Cardiac muscle cell (in vitro differentiated cells and primary cell): ENCODE results near the gene PARD3. TPM values are rescaled to one million over a fixed set of nuclear protein-coding genes. Genes with fewer than 3 reads are reported as not detected.
A peak's percentile ranks its signal among the peaks of the same experiment; 100 is the strongest.

ENCODE experiments used
- DNase-seq, 2 donors: peaks; one replicate each; pipeline versions ENCODE4 v3.0.0 to v3.0.0-alpha.2; 2010 to 2017; ENCODE audit warnings: low read depth in 1 of 2, low spot score in 1 of 2
- H3K27ac ChIP-seq: fragments of 200-600 bp; sonication (generic); 2 replicates; pipeline ENCODE4 v1.5.1; 2016
- H3K27me3 ChIP-seq: fragments of 200-600 bp; sonication (generic); 2 replicates; pipeline ENCODE4 v1.6.0; 2016; ENCODE audit warnings: control low read depth
- H3K36me3 ChIP-seq: fragments of 200-600 bp; sonication (generic); 2 replicates; pipeline ENCODE4 v1.5.1; 2016; ENCODE audit warnings: control low read depth
- H3K4me1 ChIP-seq: fragments of 200-600 bp; sonication (generic); 2 replicates; pipeline ENCODE4 v1.8.1; 2017; ENCODE audit warnings: low read depth, mild to moderate bottlenecking, mixed run types
- H3K4me3 ChIP-seq: fragments of 200-600 bp; sonication (generic); 2 replicates; pipeline ENCODE4 v1.5.1; 2016; ENCODE audit warnings: mild to moderate bottlenecking
- H3K9me3 ChIP-seq: fragments of 200-600 bp; sonication (generic); 2 replicates; pipeline ENCODE4 v1.5.1; 2017; ENCODE audit warnings: low read depth, mild to moderate bottlenecking, control low read depth
- CTCF ChIP-seq: IDR thresholded peaks from 2 replicates; pipeline ENCODE4 v1.5.1; 2012; ENCODE audit warnings: low read depth, mild to moderate bottlenecking, low read length
- polyA plus RNA-seq: library from polyadenylated mRNA; unstranded; fragments of >200 nt; fragmentation: Nextera tagmentation; extraction: Ambion mirVana; gene quantifications from 2 replicates; pipeline ENCODE4 v1.2.1, GENCODE V29; 2016
- total RNA-seq: library from RNA; depleted of rRNA; stranded (reverse); fragments of >200 nt; gene quantifications from 2 replicates; pipeline ENCODE4 v1.2.3, GENCODE V29; 2016

Gene PARD3
- total and polyA plus RNA-seq, 2 experiments from 2014 or later = 36.5 to 64.8 TPM

GRCh38 chr10:34698248-34698831, 116.8 kb downstream of the PARD3 start:
- no peak for TF ChIP-seq CTCF
- no peaks in the 10 kb centered on the region for H3K36me3 ChIP-seq
- DNase-seq = no peak
- peaks cover 5% of the 10 kb centered on the region for H3K4me1 ChIP-seq
- H3K9me3 ChIP-seq = no peaks in the 10 kb centered on the region
- H3K27ac ChIP-seq = no peak overlapping the region
- H3K4me3 ChIP-seq = no peak overlapping the region
- no peaks in the 10 kb centered on the region for H3K27me3 ChIP-seq

GRCh38 chr10:34697351-34698247, 117.5 kb downstream of the PARD3 start:
- Histone ChIP-seq H3K27me3 (no peaks in the 10 kb centered on the region), H3K36me3 (no peaks in the 10 kb centered on the region), H3K4me3 (no peak overlapping the region), H3K27ac (no peak overlapping the region), H3K9me3 (no peaks in the 10 kb centered on the region), H3K4me1 (peaks cover 4% of the 10 kb centered on the region)
- no peak for DNase-seq
- TF ChIP-seq CTCF = no peak

- no peak for TF ChIP-seq CTCF
- DNase-seq = peak in 1 of 2 donors; percentile 50
Observed at GRCh38 chr10:34696423-34696822, 118.7 kb downstream of the PARD3 start.

GRCh38 chr10:34690383-34691049, 124.6 kb downstream of the PARD3 start:
- Histone ChIP-seq H3K4me1 (peaks cover 4% of the 10 kb centered on the region), H3K36me3 (no peaks in the 10 kb centered on the region), H3K27me3 (no peaks in the 10 kb centered on the region), H3K9me3 (no peaks in the 10 kb centered on the region), H3K27ac (no peak overlapping the region), H3K4me3 (no peak overlapping the region)
- DNase-seq = no peak
- TF ChIP-seq CTCF = no peak

More at GRCh38 chr10:34696423-34696822, 118.7 kb downstream of the PARD3 start:
- Histone ChIP-seq H3K9me3 (no peaks in the 10 kb centered on the region), H3K4me3 (no peak overlapping the region), H3K27me3 (no peaks in the 10 kb centered on the region), H3K36me3 (no peaks in the 10 kb centered on the region), H3K4me1 (no peaks in the 10 kb centered on the region), H3K27ac (no peak overlapping the region)

GRCh38 chr10:34689053-34689452, 126.0 kb downstream of the PARD3 start:
- DNase-seq = peak in 1 of 2 donors; percentile 76
- H3K4me1 ChIP-seq = peaks cover 4% of the 10 kb centered on the region
- H3K9me3 ChIP-seq = no peaks in the 10 kb centered on the region
- H3K36me3 ChIP-seq = no peaks in the 10 kb centered on the region
- H3K27ac ChIP-seq = no peak overlapping the region
- TF ChIP-seq CTCF = no peak
- H3K27me3 ChIP-seq = no peaks in the 10 kb centered on the region
- H3K4me3 ChIP-seq = no peak overlapping the region
